K562 (cell line): ENCODE measurements around the gene FOXO3. TPM values are rescaled to one million over a fixed set of nuclear protein-coding genes. Genes with fewer than 3 reads are reported as not detected.

Experiments used
- CBFA2T2 ChIP-seq: fragments of 450-650 bp; conservative IDR thresholded peaks from 2 replicates; pipeline ENCODE4 v1.6.1; 2017; ENCODE audit warnings: mild to moderate bottlenecking
- CBX5 ChIP-seq: IDR thresholded peaks from 2 replicates; pipeline ENCODE4 v1.6.1; 2014; ENCODE audit warnings: low read depth, borderline replicate concordance
- CEBPB ChIP-seq: fragments of 450-650 bp; IDR thresholded peaks from 2 replicates; pipeline ENCODE4 v1.6.1; 2016; ENCODE audit warnings: missing genetic modification characterization, missing compliant biosample characterization
- HDAC3 ChIP-seq: fragments of 450-650 bp; IDR thresholded peaks from 2 replicates; pipeline ENCODE4 v1.6.1; 2018; ENCODE audit warnings: borderline replicate concordance, mild to moderate bottlenecking, moderate library complexity; ENCODE audit not compliant: partially characterized antibody
- L3MBTL2 ChIP-seq: fragments of 450-650 bp; IDR thresholded peaks from 2 replicates; pipeline ENCODE4 v1.6.1; 2016; ENCODE audit warnings: mild to moderate bottlenecking, moderate library complexity
- MAX ChIP-seq: sonication (generic); formaldehyde crosslinking; IDR thresholded peaks from 2 replicates; pipeline ENCODE4 v1.9.0; 2022; ENCODE audit warnings: mild to moderate bottlenecking, missing genetic modification reagents
- MGA ChIP-seq: fragments of 450-650 bp; IDR thresholded peaks from 2 replicates; pipeline ENCODE4 v1.6.1; 2016; ENCODE audit warnings: mild to moderate bottlenecking, moderate library complexity
- MYC ChIP-seq, 2 experiments: fragments of 250-450 bp in 1 of 2; sonication (Bioruptor Pico) in 1 of 2; IDR thresholded peaks; 2 replicates each; pipeline versions ENCODE4 v1.5.1 to v1.6.1; 2012 to 2021; ENCODE audit warnings: low read depth in 2 of 2, borderline replicate concordance in 1 of 2, improper control_type of control experiment in 1 of 2, low read length in 1 of 2, mild to moderate bottlenecking in 1 of 2, moderate library complexity in 1 of 2
- NFYB ChIP-seq: IDR thresholded peaks from 2 replicates; pipeline ENCODE4 v1.6.1; 2011; ENCODE audit warnings: mild to moderate bottlenecking, moderate library complexity; ENCODE audit not compliant: insufficient read length; ENCODE audit errors: extremely low read depth
- TFAP4 ChIP-seq: sonication (generic); formaldehyde crosslinking; IDR thresholded peaks from 2 replicates; pipeline ENCODE4 v1.8.0; 2022; ENCODE audit warnings: missing genetic modification reagents, mild to moderate bottlenecking, moderate library complexity, borderline replicate concordance
- ZNF780A ChIP-seq: fragments of 250-450 bp; sonication (Bioruptor Pico); IDR thresholded peaks from 2 replicates; pipeline ENCODE4 v1.5.0; 2021; ENCODE audit warnings: mild to moderate bottlenecking
- polyA plus RNA-seq, 8 experiments: library from polyadenylated mRNA; depleted of rRNA in 4 of 8; stranded (reverse) in 5 of 8; unstranded in 3 of 8; fragments of >200 nt; fragmentation: Nextera tagmentation in 2 of 8; fragmentation: Illumina TruSeq in 1 of 8; extraction: Ambion mirVana in 2 of 8; extraction: Trizol in 1 of 8; gene quantifications; 2 replicates each; pipeline versions ENCODE4 v1.2.1 to v1.2.3, GENCODE V29; 2011 to 2014; ENCODE audit warnings: inconsistent platforms in 1 of 8, missing spikeins in 1 of 8
- total RNA-seq, 7 experiments: library from RNA; depleted of rRNA in 6 of 7; stranded (reverse); fragments of >200 nt in 6 of 7; fragmentation: Illumina TruSeq in 2 of 7; extraction: Trizol in 2 of 7; gene quantifications; 2 replicates each; pipeline versions ENCODE4 v1.2.1 to v1.2.3, GENCODE V29; 2011 to 2021; ENCODE audit warnings: low replicate concordance in 1 of 7

FOXO3 gene
- total and polyA plus RNA-seq, 9 of the 15 experiments (the other 6 are each of a cell fraction or from before 2014, with no cell fraction given): 3.0 to 14.6 (median 6.0) TPM

GRCh38 chr6:108592371-108593337 lies 31.9 kb downstream of the FOXO3 start (continued):
- TF ChIP-seq MGA (peak; percentile 78), CBX5 (no peak), MYC (IDR thresholded peaks at IDR 0.05; ENCODE audit: low read depth, low read length) (peak; percentile 50; the same call in 1 of the 2 replicates), MYC (CRISPR knock-in tag; IDR thresholded peaks at IDR 0.05; ENCODE audit: borderline replicate concordance, low read depth) (no peak), ZNF780A (CRISPR knock-in tag) (no peak), CEBPB (tag) (peak; percentile 43), NFYB (peak; percentile 32), L3MBTL2 (peak; percentile 87), TFAP4 (CRISPR knock-in tag) (peak; percentile 68), MAX (CRISPR knock-in tag) (peak; percentile 60; the same call in 1 of the 2 replicates), CBFA2T2 (0 out of 2 replicates have a peak, but pooled peaks have one; percentile 5), HDAC3 (no peak)
